Neural progenitor cell (in vitro differentiated cells): ENCODE data around the gene SLC6A7. TPM values are rescaled to one million over a fixed set of nuclear protein-coding genes. Genes with fewer than 3 reads are reported as not detected.

ENCODE experiments used
- DNase-seq: peaks from one replicate; pipeline ENCODE4 v3.0.0-alpha.2; 2016; ENCODE audit warnings: low spot score
- H2AFZ ChIP-seq: fragments of 200-600 bp; sonication (generic); replicated peaks from 2 replicates; pipeline ENCODE4 v1.6.1; 2016; ENCODE audit warnings: antibody characterized with exemption
- H3F3A ChIP-seq: fragments of 200-600 bp; sonication (generic); 2 replicates; pipeline ENCODE4 v1.6.1; 2016; ENCODE audit warnings: antibody characterized with exemption, low read depth
- H3K27ac ChIP-seq: fragments of 200-600 bp; sonication (generic); 2 replicates; pipeline ENCODE4 v1.5.1; 2016; ENCODE audit warnings: mild to moderate bottlenecking
- H3K27me3 ChIP-seq: fragments of 200-600 bp; sonication (generic); 2 replicates; pipeline ENCODE4 v1.6.1; 2016; ENCODE audit warnings: mild to moderate bottlenecking, moderate library complexity
- H3K36me3 ChIP-seq: fragments of 200-600 bp; sonication (generic); 2 replicates; pipeline ENCODE4 v1.5.1; 2016
- H3K4me1 ChIP-seq: fragments of 200-600 bp; sonication (generic); 2 replicates; pipeline ENCODE4 v1.6.1; 2016; ENCODE audit warnings: mixed run types
- H3K4me2 ChIP-seq: fragments of 200-600 bp; sonication (generic); 2 replicates; pipeline ENCODE4 v1.6.1; 2016
- H3K4me3 ChIP-seq: fragments of 200-600 bp; sonication (generic); 2 replicates; pipeline ENCODE4 v1.5.1; 2016
- H3K79me2 ChIP-seq: fragments of 200-600 bp; sonication (generic); 2 replicates; pipeline ENCODE4 v1.6.1; 2016; ENCODE audit warnings: low read depth
- H3K9ac ChIP-seq: fragments of 200-600 bp; sonication (generic); 2 replicates; pipeline ENCODE4 v1.6.1; 2016
- H3K9me3 ChIP-seq: fragments of 200-600 bp; sonication (generic); 2 replicates; pipeline ENCODE4 v1.5.1; 2016; ENCODE audit warnings: low read depth
- H4K20me1 ChIP-seq: fragments of 200-600 bp; sonication (generic); 2 replicates; pipeline ENCODE4 v1.6.1; 2016; ENCODE audit warnings: low read depth
- H3K27ac Mint-ChIP-seq: 3 replicates; pipeline ENCODE4 v1.8.0; 2021; ENCODE audit warnings: mixed read lengths
- H3K27me3 Mint-ChIP-seq: 2 replicates; pipeline ENCODE4 v1.8.0; 2022; ENCODE audit warnings: low read depth, mild to moderate bottlenecking, inconsistent platforms, moderate library complexity, mixed read lengths; ENCODE audit not compliant: insufficient read depth
- H3K36me3 Mint-ChIP-seq: 3 replicates; pipeline ENCODE4 v1.8.0; 2021; ENCODE audit warnings: mixed read lengths
- H3K4me1 Mint-ChIP-seq: 3 replicates; pipeline ENCODE4 v1.8.0; 2021; ENCODE audit warnings: mixed read lengths
- H3K4me3 Mint-ChIP-seq: 3 replicates; pipeline ENCODE4 v1.8.0; 2021; ENCODE audit warnings: mild to moderate bottlenecking, moderate library complexity, mixed read lengths
- H3K9me3 Mint-ChIP-seq: 3 replicates; pipeline ENCODE4 v1.8.0; 2020; ENCODE audit warnings: mixed read lengths
- CTCF ChIP-seq: fragments of 200-600 bp; sonication (generic); IDR thresholded peaks from 2 replicates; pipeline ENCODE4 v1.5.1; 2017; ENCODE audit warnings: antibody characterized with exemption, mild to moderate bottlenecking
- EZH2 ChIP-seq: fragments of 200-600 bp; sonication (generic); IDR thresholded peaks from 2 replicates; pipeline ENCODE4 v1.6.1; 2017; ENCODE audit warnings: antibody characterized with exemption, mild to moderate bottlenecking, moderate library complexity
- EZH2phosphoT487 ChIP-seq: fragments of 200-600 bp; sonication (generic); IDR thresholded peaks from 2 replicates; pipeline ENCODE4 v1.6.1; 2017; ENCODE audit warnings: antibody characterized with exemption
- total RNA-seq: library from RNA; depleted of rRNA; stranded (reverse); fragments of >200 nt; gene quantifications from 2 replicates; pipeline ENCODE4 v1.2.3, GENCODE V29; 2015; ENCODE audit warnings: low replicate concordance

SLC6A7 gene
- total RNA-seq, 1 donor from 2014 or later, result not detected

GRCh38 chr5:150242251-150242894 is 52.5 kb downstream of the SLC6A7 start:
- no peak overlapping the region for H3K27ac ChIP-seq

GRCh38 chr5:150243590-150243989 is 53.7 kb downstream of the SLC6A7 start:
- H3K4me1 ChIP-seq, result peaks cover 37% of the 10 kb centered on the region
- peak; percentile 72 for DNase-seq
- Mint-ChIP-seq H3K4me1 (peaks cover 37% of the 10 kb centered on the region), H3K4me3 (no peak overlapping the region), H3K9me3 (no peaks in the 10 kb centered on the region), H3K27me3 (peaks cover 8% of the 10 kb centered on the region), H3K36me3 (no peaks in the 10 kb centered on the region), H3K27ac (no peak overlapping the region)
- no peak overlapping the region for H3K9ac ChIP-seq
- H3F3A ChIP-seq, result peaks cover 4% of the 10 kb centered on the region
- no peaks in the 10 kb centered on the region for H4K20me1 ChIP-seq
- H2AFZ ChIP-seq, result no peak overlapping the region
- no peaks in the 10 kb centered on the region for H3K27me3 ChIP-seq
- no peaks in the 10 kb centered on the region for H3K9me3 ChIP-seq
- H3K4me2 ChIP-seq, result peak overlapping the region; percentile 56
- H3K4me3 ChIP-seq, result no peak overlapping the region
- H3K79me2 ChIP-seq, result no peaks in the 10 kb centered on the region
- no peaks in the 10 kb centered on the region for H3K36me3 ChIP-seq
- no peak overlapping the region for H3K27ac ChIP-seq
- TF ChIP-seq CTCF (no peak), EZH2phosphoT487 (peak; percentile 38), EZH2 (no peak)

More at GRCh38 chr5:150242251-150242894, 52.5 kb downstream of the SLC6A7 start:
- H3K27me3 Mint-ChIP-seq, result peaks cover 11% of the 10 kb centered on the region
- H3K36me3 Mint-ChIP-seq, result no peaks in the 10 kb centered on the region
- no peak overlapping the region for H3K4me3 Mint-ChIP-seq
- H3K4me1 Mint-ChIP-seq, result peaks cover 37% of the 10 kb centered on the region
- H3K9ac ChIP-seq, result no peak overlapping the region
- H3K27me3 ChIP-seq, result no peaks in the 10 kb centered on the region
- peak; percentile 39 for DNase-seq
- no peaks in the 10 kb centered on the region for H3K9me3 ChIP-seq
- H3K4me1 ChIP-seq, result peaks cover 37% of the 10 kb centered on the region
- H3K4me2 ChIP-seq, result peak overlapping the region; percentile 47
- peaks cover 4% of the 10 kb centered on the region for H3F3A ChIP-seq
- no peaks in the 10 kb centered on the region for H4K20me1 ChIP-seq
- peak overlapping the region; percentile 20 for H2AFZ ChIP-seq
- H3K9me3 Mint-ChIP-seq, result no peaks in the 10 kb centered on the region
- no peaks in the 10 kb centered on the region for H3K36me3 ChIP-seq
- no peak overlapping the region for H3K4me3 ChIP-seq
- H3K27ac Mint-ChIP-seq, result no peak overlapping the region
- TF ChIP-seq EZH2 (no peak), CTCF (no peak), EZH2phosphoT487 (no peak)
- H3K79me2 ChIP-seq, result no peaks in the 10 kb centered on the region

GRCh38 chr5:150244209-150244608 is 54.3 kb downstream of the SLC6A7 start:
- Mint-ChIP-seq H3K27me3 (peaks cover 8% of the 10 kb centered on the region), H3K4me1 (peaks cover 37% of the 10 kb centered on the region), H3K36me3 (no peaks in the 10 kb centered on the region), H3K27ac (peak overlapping the region; percentile 85), H3K4me3 (no peak overlapping the region), H3K9me3 (no peaks in the 10 kb centered on the region)
- Histone ChIP-seq H2AFZ (no peak overlapping the region), H3K36me3 (no peaks in the 10 kb centered on the region), H3K9ac (no peak overlapping the region), H3K9me3 (no peaks in the 10 kb centered on the region), H3K4me2 (peak overlapping the region; percentile 56), H3K79me2 (no peaks in the 10 kb centered on the region), H3K27ac (no peak overlapping the region), H4K20me1 (no peaks in the 10 kb centered on the region), H3K27me3 (no peaks in the 10 kb centered on the region), H3F3A (peaks cover 4% of the 10 kb centered on the region), H3K4me1 (peaks cover 37% of the 10 kb centered on the region), H3K4me3 (no peak overlapping the region)
- DNase-seq, result no peak
- TF ChIP-seq EZH2phosphoT487, result no peak
- no peak for TF ChIP-seq CTCF
- no peak for TF ChIP-seq EZH2
